LHCN-M2 (cell line): ENCODE measurements around the gene TOX2. TPM values are rescaled to one million over a fixed set of nuclear protein-coding genes. Genes with fewer than 3 reads are reported as not detected.
"Not testable (repeated sequence)": the region's sequence is repeated elsewhere in the genome, so short reads cannot be mapped to it uniquely, and the experiment has no call there.

Experiments used
- DNase-seq: peaks from one replicate; pipeline ENCODE4 v3.0.0-alpha.2; 2012; ENCODE audit warnings: low read depth
- total RNA-seq: library from RNA; depleted of rRNA; stranded (reverse); fragments of >200 nt; gene quantifications from 2 replicates; pipeline ENCODE4 v1.2.3, GENCODE V29; 2014

TOX2 gene
- total RNA-seq, 1 experiment from 2014 or later = 1.6 TPM

- no peak for DNase-seq
Measured at GRCh38 chr20:44032583-44033331, 118.1 kb downstream of the TOX2 start.

GRCh38 chr20:44033344-44033743 lies 118.7 kb downstream of the TOX2 start:
- no peak for DNase-seq

GRCh38 chr20:44033873-44034272 lies 119.2 kb downstream of the TOX2 start:
- DNase-seq = no peak

GRCh38 chr20:44034451-44034850 lies 119.8 kb downstream of the TOX2 start:
- DNase-seq = no peak

- DNase-seq = no peak
Measured at GRCh38 chr20:44034965-44035635, 120.4 kb downstream of the TOX2 start.

- DNase-seq = no peak
Measured at GRCh38 chr20:44035924-44036323, 121.3 kb downstream of the TOX2 start.

- no peak for DNase-seq
Measured at GRCh38 chr20:44036441-44036840, 121.8 kb downstream of the TOX2 start.

GRCh38 chr20:44038681-44039123 lies 124.0 kb downstream of the TOX2 start:
- DNase-seq = peak; percentile 10

GRCh38 chr20:44039147-44039546 lies 124.5 kb downstream of the TOX2 start:
- no peak for DNase-seq

- no peak for DNase-seq
Measured at GRCh38 chr20:44039741-44040140, 125.1 kb downstream of the TOX2 start.

GRCh38 chr20:44040202-44040915 lies 125.7 kb downstream of the TOX2 start:
- no peak for DNase-seq

- no peak for DNase-seq
Measured at GRCh38 chr20:44041001-44041400, 126.3 kb downstream of the TOX2 start.

GRCh38 chr20:44044712-44045111 lies 130.1 kb downstream of the TOX2 start:
- DNase-seq = not testable (repeated sequence)

GRCh38 chr20:44050327-44050726 lies 135.7 kb downstream of the TOX2 start:
- DNase-seq = no peak

- no peak for DNase-seq
Measured at GRCh38 chr20:44050925-44051660, 136.4 kb downstream of the TOX2 start.

- DNase-seq = no peak
Measured at GRCh38 chr20:44051661-44052000, 137.0 kb downstream of the TOX2 start.

GRCh38 chr20:44052166-44052565 lies 137.5 kb downstream of the TOX2 start:
- no peak for DNase-seq

GRCh38 chr20:44053046-44053445 lies 138.4 kb downstream of the TOX2 start:
- no peak for DNase-seq

GRCh38 chr20:44054118-44054517 lies 139.5 kb downstream of the TOX2 start:
- no peak for DNase-seq

GRCh38 chr20:44054849-44055248 lies 140.2 kb downstream of the TOX2 start:
- DNase-seq = no peak

GRCh38 chr20:44056010-44056698 lies 141.5 kb downstream of the TOX2 start:
- peak; percentile 29 for DNase-seq
